Astrocyte (in vitro differentiated cells and primary cell): Measurements from ENCODE around the gene SFT2D3. TPM values are rescaled to one million over a fixed set of nuclear protein-coding genes. Genes with fewer than 3 reads are reported as not detected.

Source experiments
- DNase-seq: peaks from one replicate; pipeline ENCODE4 v3.0.0-alpha.2; 2010; ENCODE audit warnings: low read depth
- FAIRE-seq: peaks from 2 replicates; lab custom pipeline; 2011; peaks lifted over from hg19 to GRCh38; lab: Jason Lieb, UNC
- H2AFZ ChIP-seq: 2 replicates; pipeline ENCODE4 v1.6.0; 2012; ENCODE audit warnings: low read depth, low read length, inconsistent platforms
- H3K27ac ChIP-seq: 2 replicates; pipeline ENCODE4 v1.5.1; 2011; ENCODE audit warnings: low read depth, low read length, inconsistent platforms
- H3K27me3 ChIP-seq: 2 replicates; pipeline ENCODE4 v1.6.0; 2011; ENCODE audit warnings: low read length, inconsistent platforms; ENCODE audit not compliant: insufficient read depth
- H3K36me3 ChIP-seq: 2 replicates; pipeline ENCODE4 v1.5.1; 2011; ENCODE audit warnings: low read length, inconsistent platforms; ENCODE audit not compliant: insufficient read depth
- H3K4me1 ChIP-seq: 2 replicates; pipeline ENCODE4 v1.5.1; 2011; ENCODE audit warnings: low read length, inconsistent platforms; ENCODE audit not compliant: insufficient read depth
- H3K4me2 ChIP-seq: 2 replicates; pipeline ENCODE4 v1.6.0; 2012; ENCODE audit warnings: low read length, inconsistent platforms
- H3K4me3 ChIP-seq: 2 replicates; pipeline ENCODE4 v1.5.1; 2011; ENCODE audit warnings: low read depth, mild to moderate bottlenecking, low read length, inconsistent platforms; ENCODE audit not compliant: insufficient read depth
- H3K79me2 ChIP-seq: 2 replicates; pipeline ENCODE4 v1.6.0; 2012; ENCODE audit warnings: mild to moderate bottlenecking, low read length, inconsistent platforms; ENCODE audit not compliant: insufficient read depth
- H3K9ac ChIP-seq: 2 replicates; pipeline ENCODE4 v1.6.0; 2012; ENCODE audit warnings: mild to moderate bottlenecking, low read length, inconsistent platforms
- H3K9me3 ChIP-seq: 2 replicates; pipeline ENCODE4 v1.5.1; 2012; ENCODE audit warnings: low read depth, mild to moderate bottlenecking, low read length, inconsistent platforms; ENCODE audit not compliant: insufficient read depth
- H4K20me1 ChIP-seq: 2 replicates; pipeline ENCODE4 v1.6.0; 2012; ENCODE audit warnings: low read length, inconsistent platforms; ENCODE audit not compliant: insufficient read depth
- H3K27ac Mint-ChIP-seq: one replicate; pipeline ENCODE4 v1.8.0; 2021; ENCODE audit warnings: mild to moderate bottlenecking, mixed read lengths; ENCODE audit not compliant: unreplicated experiment
- H3K27me3 Mint-ChIP-seq: one replicate; pipeline ENCODE4 v1.8.0; 2021; ENCODE audit warnings: low read depth, mixed read lengths; ENCODE audit not compliant: unreplicated experiment
- H3K36me3 Mint-ChIP-seq: one replicate; pipeline ENCODE4 v1.8.0; 2021; ENCODE audit warnings: low read depth, mixed read lengths; ENCODE audit not compliant: unreplicated experiment
- H3K4me1 Mint-ChIP-seq: one replicate; pipeline ENCODE4 v1.8.0; 2021; ENCODE audit warnings: low read depth, mixed read lengths; ENCODE audit not compliant: unreplicated experiment
- H3K4me3 Mint-ChIP-seq: one replicate; pipeline ENCODE4 v1.8.0; 2021; ENCODE audit warnings: mild to moderate bottlenecking, moderate library complexity, mixed read lengths; ENCODE audit not compliant: unreplicated experiment
- H3K9me3 Mint-ChIP-seq: one replicate; pipeline ENCODE4 v1.8.0; 2021; ENCODE audit warnings: mild to moderate bottlenecking, mixed read lengths; ENCODE audit not compliant: unreplicated experiment
- CTCF ChIP-seq: IDR thresholded peaks from 2 replicates; pipeline ENCODE4 v1.5.1; 2011; ENCODE audit warnings: low read depth, mild to moderate bottlenecking, inconsistent platforms, low read length, moderate library complexity; ENCODE audit not compliant: insufficient read depth
- EZH2 ChIP-seq: IDR thresholded peaks from 2 replicates; pipeline ENCODE4 v1.6.1; 2012; ENCODE audit warnings: mild to moderate bottlenecking, low read length, inconsistent platforms; ENCODE audit not compliant: insufficient read depth
- total RNA-seq: library from RNA; stranded (reverse); gene quantifications from 2 replicates; pipeline ENCODE4 v1.2.1, GENCODE V29; 2021

Gene SFT2D3
- total RNA-seq, 1 donor from 2014 or later = 2.9 TPM

- no peak overlapping the region for H2AFZ ChIP-seq
- TF ChIP-seq CTCF = no peak
- Mint-ChIP-seq H3K36me3 (peaks cover 6% of the 10 kb centered on the region), H3K4me1 (peaks cover 20% of the 10 kb centered on the region), H3K4me3 (peak overlapping the region; percentile 30), H3K27ac (no peak overlapping the region), H3K9me3 (no peaks in the 10 kb centered on the region), H3K27me3 (peaks cover 4% of the 10 kb centered on the region)
- peaks cover 7% of the 10 kb centered on the region for H3K79me2 ChIP-seq
- peaks cover 12% of the 10 kb centered on the region for H4K20me1 ChIP-seq
- no peaks in the 10 kb centered on the region for H3K36me3 ChIP-seq
- peaks cover 13% of the 10 kb centered on the region for H3K4me1 ChIP-seq
- H3K4me2 ChIP-seq = no peak overlapping the region
- FAIRE-seq (no peak), DNase-seq (no peak)
- H3K4me3 ChIP-seq = no peak overlapping the region
- peaks cover 3% of the 10 kb centered on the region for H3K27me3 ChIP-seq
- H3K9ac ChIP-seq = no peak overlapping the region
- no peak overlapping the region for H3K27ac ChIP-seq
- no peaks in the 10 kb centered on the region for H3K9me3 ChIP-seq
Observed at GRCh38 chr2:127671557-127672302, 29.6 kb upstream of the SFT2D3 start.

- H2AFZ ChIP-seq = no peak overlapping the region
- peaks cover 10% of the 10 kb centered on the region for H4K20me1 ChIP-seq
- Mint-ChIP-seq H3K27me3 (peaks cover 12% of the 10 kb centered on the region), H3K4me1 (peaks cover 20% of the 10 kb centered on the region), H3K36me3 (peaks cover 6% of the 10 kb centered on the region), H3K27ac (no peak overlapping the region), H3K9me3 (no peaks in the 10 kb centered on the region), H3K4me3 (peak overlapping the region; percentile 91)
- DNase-seq = no peak
- no peak overlapping the region for H3K9ac ChIP-seq
- no peaks in the 10 kb centered on the region for H3K36me3 ChIP-seq
- peaks cover 13% of the 10 kb centered on the region for H3K4me1 ChIP-seq
- FAIRE-seq = no peak
- no peak overlapping the region for H3K27ac ChIP-seq
- no peaks in the 10 kb centered on the region for H3K9me3 ChIP-seq
- H3K79me2 ChIP-seq = peaks cover 7% of the 10 kb centered on the region
- peaks cover 4% of the 10 kb centered on the region for H3K27me3 ChIP-seq
- TF ChIP-seq CTCF (no peak), EZH2 (no peak)
- H3K4me3 ChIP-seq = no peak overlapping the region
- no peak overlapping the region for H3K4me2 ChIP-seq
Observed at GRCh38 chr2:127672341-127673224, 28.7 kb upstream of the SFT2D3 start.
